HepG2 (cell line): ENCODE data around the gene DOCK4. TPM values are rescaled to one million over a fixed set of nuclear protein-coding genes. Genes with fewer than 3 reads are reported as not detected.
A peak's percentile ranks its signal among the peaks of the same experiment; 100 is the strongest.

Experiments
- AGO2 ChIP-seq: fragments of 200-400 bp; formaldehyde crosslinking; optimal IDR thresholded peaks from 2 replicates; pipeline ENCODE3; 2017; ENCODE audit warnings: mild to moderate bottlenecking, low read depth, low read length, moderate library complexity
- CC2D1A ChIP-seq: sonication (generic); formaldehyde crosslinking; IDR thresholded peaks from 2 replicates; pipeline ENCODE4 v1.8.1; 2023; ENCODE audit warnings: mild to moderate bottlenecking, missing genetic modification reagents
- CEBPG ChIP-seq: IDR thresholded peaks from 2 replicates; pipeline ENCODE4 v1.6.1; 2016
- DNMT3B ChIP-seq: conservative IDR thresholded peaks from 2 replicates; pipeline ENCODE4 v1.6.1; 2016; ENCODE audit warnings: missing biosample characterization, control low read depth
- FOXM1 ChIP-seq: sonication (generic); formaldehyde crosslinking; IDR thresholded peaks from 2 replicates; pipeline ENCODE4 v1.5.0; 2020; ENCODE audit warnings: missing genetic modification reagents
- IKZF1 ChIP-seq: fragments of 450-650 bp; IDR thresholded peaks from 2 replicates; pipeline ENCODE4 v1.7.1; 2016
- KLF16 ChIP-seq, 2 experiments: sonication (generic) in 1 of 2; formaldehyde crosslinking in 1 of 2; IDR thresholded peaks; 2 replicates each; pipeline versions ENCODE4 v1.6.1 to v1.8.0; 2016 to 2023; ENCODE audit warnings: missing genetic modification reagents in 2 of 2, missing compliant biosample characterization in 1 of 2
- MBNL3 ChIP-seq: fragments of 250-450 bp; sonication (Bioruptor Pico); conservative IDR thresholded peaks from 2 replicates; pipeline ENCODE4 v1.8.0; 2022; ENCODE audit warnings: mild to moderate bottlenecking, inconsistent platforms
- MYC ChIP-seq: sonication (generic); formaldehyde crosslinking; IDR thresholded peaks from 2 replicates; pipeline ENCODE4 v1.9.0; 2021; ENCODE audit warnings: missing genetic modification reagents, borderline replicate concordance
- PHB2 ChIP-seq: fragments of 450-650 bp; IDR thresholded peaks from 2 replicates; pipeline ENCODE4 v1.6.1; 2018; ENCODE audit not compliant: partially characterized antibody
- RXRB ChIP-seq: IDR thresholded peaks from 2 replicates; pipeline ENCODE4 v1.6.1; 2016; ENCODE audit warnings: borderline replicate concordance, missing genetic modification reagents, missing compliant biosample characterization
- SRF ChIP-seq: IDR thresholded peaks from 2 replicates; pipeline ENCODE4 v1.6.1; 2011; ENCODE audit warnings: mild to moderate bottlenecking, low read depth, low read length, moderate library complexity
- TARDBP ChIP-seq: sonication (generic); formaldehyde crosslinking; IDR thresholded peaks from 2 replicates; pipeline ENCODE4 v1.8.0; 2022; ENCODE audit warnings: mild to moderate bottlenecking, missing genetic modification reagents
- ZNF225 ChIP-seq: sonication (generic); formaldehyde crosslinking; IDR thresholded peaks from 2 replicates; pipeline ENCODE4 v1.4.0; 2020; ENCODE audit warnings: mild to moderate bottlenecking, missing genetic modification reagents
- ZNF33A ChIP-seq: sonication (generic); formaldehyde crosslinking; IDR thresholded peaks from 2 replicates; pipeline ENCODE4 v1.5.1; 2020; ENCODE audit warnings: missing genetic modification reagents, mild to moderate bottlenecking, moderate library complexity, borderline replicate concordance
- ZNF501 ChIP-seq: sonication (generic); formaldehyde crosslinking; IDR thresholded peaks from 2 replicates; pipeline ENCODE4 v1.5.1; 2020; ENCODE audit warnings: mild to moderate bottlenecking, moderate library complexity, missing genetic modification reagents
- ZNF562 ChIP-seq: sonication (generic); formaldehyde crosslinking; IDR thresholded peaks from 2 replicates; pipeline ENCODE4 v1.8.0; 2022; ENCODE audit warnings: missing genetic modification reagents, borderline replicate concordance
- ZNF672 ChIP-seq: sonication (generic); formaldehyde crosslinking; IDR thresholded peaks from 2 replicates; pipeline ENCODE4 v1.8.1; 2022; ENCODE audit warnings: missing genetic modification reagents
- ZNF674 ChIP-seq: sonication (generic); formaldehyde crosslinking; IDR thresholded peaks from 2 replicates; pipeline ENCODE4 v1.5.0; 2020; ENCODE audit warnings: low read depth, mild to moderate bottlenecking, missing genetic modification reagents
- ZNF713 ChIP-seq: sonication (generic); formaldehyde crosslinking; IDR thresholded peaks from 2 replicates; pipeline ENCODE4 v1.4.0; 2020; ENCODE audit warnings: mild to moderate bottlenecking, missing genetic modification reagents
- ZNF841 ChIP-seq: sonication (generic); formaldehyde crosslinking; IDR thresholded peaks from 2 replicates; pipeline ENCODE4 v1.8.1; 2023; ENCODE audit warnings: missing genetic modification reagents, borderline replicate concordance
- ZSCAN29 ChIP-seq: sonication (generic); formaldehyde crosslinking; conservative IDR thresholded peaks from 2 replicates; pipeline ENCODE4 v1.4.0; 2020; ENCODE audit warnings: mild to moderate bottlenecking, missing genetic modification reagents
- polyA plus RNA-seq, 8 experiments: library from polyadenylated mRNA; depleted of rRNA in 3 of 8; stranded (reverse) in 7 of 8; unstranded in 1 of 8; fragments of >200 nt; fragmentation: Illumina TruSeq in 4 of 8; extraction: Trizol in 4 of 8; gene quantifications; 2 replicates each; pipeline versions ENCODE4 v1.2.1 to v1.2.3, GENCODE V29; 2011 to 2016; ENCODE audit warnings: low read depth in 4 of 8, missing spikeins in 1 of 8, mixed read lengths in 1 of 8; ENCODE audit not compliant: insufficient read depth in 1 of 8
- total RNA-seq, 5 experiments: library from RNA; depleted of rRNA; stranded (reverse); fragments of >200 nt; fragmentation: Illumina TruSeq; extraction: Trizol; gene quantifications; 2 replicates each; pipeline ENCODE4 v1.2.3, GENCODE V29; 2016; ENCODE audit warnings: low read depth in 1 of 5
- TF ChIP-seq, protein P1 (sequence below): sonication (generic); formaldehyde crosslinking; IDR thresholded peaks from 2 replicates; pipeline ENCODE4 v1.8.1; 2022; ENCODE audit warnings: low read depth, mild to moderate bottlenecking, missing genetic modification reagents
- TF ChIP-seq, protein P2 (sequence below): sonication (generic); formaldehyde crosslinking; IDR thresholded peaks from 2 replicates; pipeline ENCODE4 v1.8.1; 2023; ENCODE audit warnings: mild to moderate bottlenecking, moderate library complexity, missing genetic modification reagents
- TF ChIP-seq, protein P3 (sequence below), 2 experiments: sonication (generic) in 1 of 2; formaldehyde crosslinking in 1 of 2; IDR thresholded peaks; 2 replicates each; pipeline versions ENCODE4 v1.5.1 to v1.6.1; 2011 to 2020; ENCODE audit warnings: borderline replicate concordance in 1 of 2, low read depth in 1 of 2, low read length in 1 of 2, mild to moderate bottlenecking in 1 of 2, missing genetic modification reagents in 1 of 2, moderate library complexity in 1 of 2

Gene DOCK4
- total and polyA plus RNA-seq, 2 of the 13 experiments (the other 11 are each of a cell fraction or from before 2014, with no cell fraction given) = 13.5 to 17.4 TPM

DNA sequence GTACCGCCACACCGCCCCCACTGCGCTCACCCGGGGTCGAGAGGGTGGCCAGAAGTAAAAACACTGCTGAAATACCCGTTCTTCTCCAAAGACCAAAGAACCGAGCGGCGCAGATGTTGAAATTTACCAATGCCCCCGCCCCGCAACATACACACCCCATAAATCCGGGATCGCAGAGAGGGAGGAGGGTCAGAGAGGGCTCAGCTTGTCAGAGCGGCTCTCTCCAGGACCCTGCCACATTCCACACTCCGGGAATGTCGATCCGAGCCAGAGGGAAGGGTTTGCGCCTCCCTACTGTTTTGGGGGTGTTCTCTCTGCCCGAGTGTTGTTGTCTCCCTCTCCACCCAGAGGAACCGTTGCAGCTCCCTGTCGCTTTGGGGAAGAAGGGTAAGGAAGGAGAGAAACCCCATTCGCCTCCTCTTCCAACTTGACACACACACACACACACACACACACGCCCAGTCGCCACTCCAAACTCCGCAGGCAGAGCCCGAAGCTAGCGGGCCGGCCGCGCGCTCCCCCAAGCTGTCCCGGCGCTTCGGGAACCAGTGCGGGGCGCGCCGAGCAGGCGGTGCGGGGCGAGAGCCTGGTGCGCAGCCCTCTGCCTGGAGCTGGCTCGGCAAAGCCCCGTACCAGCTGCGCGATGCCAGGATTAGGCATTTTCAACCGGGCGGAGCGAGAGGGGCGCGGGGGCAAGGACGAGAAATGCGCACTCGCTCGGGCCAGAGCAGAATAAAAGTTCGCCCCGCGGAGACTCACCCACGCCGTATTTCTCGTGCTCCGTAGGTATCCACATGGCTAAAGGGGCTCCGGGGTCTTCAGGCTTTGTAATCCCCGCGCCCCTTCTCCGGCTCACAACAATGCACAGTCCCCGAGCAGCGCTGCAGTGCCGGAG lies 609 bp downstream of the DOCK4 start (continued):
- TF ChIP-seq, protein P1, sequence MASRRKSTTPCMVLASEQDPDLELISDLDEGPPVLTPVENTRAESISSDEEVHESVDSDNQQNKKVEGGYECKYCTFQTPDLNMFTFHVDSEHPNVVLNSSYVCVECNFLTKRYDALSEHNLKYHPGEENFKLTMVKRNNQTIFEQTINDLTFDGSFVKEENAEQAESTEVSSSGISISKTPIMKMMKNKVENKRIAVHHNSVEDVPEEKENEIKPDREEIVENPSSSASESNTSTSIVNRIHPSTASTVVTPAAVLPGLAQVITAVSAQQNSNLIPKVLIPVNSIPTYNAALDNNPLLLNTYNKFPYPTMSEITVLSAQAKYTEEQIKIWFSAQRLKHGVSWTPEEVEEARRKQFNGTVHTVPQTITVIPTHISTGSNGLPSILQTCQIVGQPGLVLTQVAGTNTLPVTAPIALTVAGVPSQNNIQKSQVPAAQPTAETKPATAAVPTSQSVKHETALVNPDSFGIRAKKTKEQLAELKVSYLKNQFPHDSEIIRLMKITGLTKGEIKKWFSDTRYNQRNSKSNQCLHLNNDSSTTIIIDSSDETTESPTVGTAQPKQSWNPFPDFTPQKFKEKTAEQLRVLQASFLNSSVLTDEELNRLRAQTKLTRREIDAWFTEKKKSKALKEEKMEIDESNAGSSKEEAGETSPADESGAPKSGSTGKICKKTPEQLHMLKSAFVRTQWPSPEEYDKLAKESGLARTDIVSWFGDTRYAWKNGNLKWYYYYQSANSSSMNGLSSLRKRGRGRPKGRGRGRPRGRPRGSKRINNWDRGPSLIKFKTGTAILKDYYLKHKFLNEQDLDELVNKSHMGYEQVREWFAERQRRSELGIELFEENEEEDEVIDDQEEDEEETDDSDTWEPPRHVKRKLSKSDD = no peak
- TF ChIP-seq, protein P2, sequence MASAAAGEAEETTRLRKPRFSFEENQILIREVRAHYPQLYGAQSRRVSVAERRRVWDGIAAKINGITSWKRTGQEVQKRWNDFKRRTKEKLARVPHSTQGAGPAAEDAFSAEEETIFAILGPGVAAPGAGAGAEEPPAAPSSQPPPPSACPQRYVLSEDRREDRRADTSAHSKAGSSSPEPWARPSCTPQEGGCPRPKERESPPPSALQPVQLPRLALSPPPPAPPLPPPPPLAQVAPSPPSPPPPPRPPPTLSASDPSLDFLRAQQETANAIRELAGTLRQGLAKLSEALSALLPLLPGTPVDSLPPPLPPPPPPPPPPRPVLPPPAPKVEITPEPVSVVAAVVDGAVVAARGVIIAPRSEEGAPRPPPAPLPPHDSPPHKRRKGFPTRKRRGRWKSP (CRISPR knock-in tag) = no peak
- no peak for TF ChIP-seq ZNF672 (CRISPR knock-in tag)
- TF ChIP-seq, protein P3, sequence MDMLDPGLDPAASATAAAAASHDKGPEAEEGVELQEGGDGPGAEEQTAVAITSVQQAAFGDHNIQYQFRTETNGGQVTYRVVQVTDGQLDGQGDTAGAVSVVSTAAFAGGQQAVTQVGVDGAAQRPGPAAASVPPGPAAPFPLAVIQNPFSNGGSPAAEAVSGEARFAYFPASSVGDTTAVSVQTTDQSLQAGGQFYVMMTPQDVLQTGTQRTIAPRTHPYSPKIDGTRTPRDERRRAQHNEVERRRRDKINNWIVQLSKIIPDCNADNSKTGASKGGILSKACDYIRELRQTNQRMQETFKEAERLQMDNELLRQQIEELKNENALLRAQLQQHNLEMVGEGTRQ (IDR thresholded peaks at IDR 0.05; ENCODE audit: low read depth, low read length) = no peak
- TF ChIP-seq, protein P3 (CRISPR knock-in tag; IDR thresholded peaks at IDR 0.05; ENCODE audit: borderline replicate concordance) = no peak
- TF ChIP-seq ZNF225 (CRISPR knock-in tag) = no peak; the same call in 1 of the 2 replicates
- TF ChIP-seq KLF16 (CRISPR knock-in tag; IDR thresholded peaks at IDR 0.05) = no peak
- TF ChIP-seq MYC (CRISPR knock-in tag) = peak; percentile 30
- TF ChIP-seq ZNF841 = no peak
- no peak; the same call in none of the 2 replicates for TF ChIP-seq ZSCAN29 (CRISPR knock-in tag)
- TF ChIP-seq CEBPG = 0 out of 2 replicates have a peak, but pooled peaks have one; percentile 8
- no peak for TF ChIP-seq RXRB (CRISPR knock-in tag)
- no peak for TF ChIP-seq CC2D1A (CRISPR knock-in tag)
- no peak for TF ChIP-seq ZNF562 (CRISPR knock-in tag)
- TF ChIP-seq PHB2 = no peak
- no peak for TF ChIP-seq IKZF1
- TF ChIP-seq TARDBP (CRISPR knock-in tag) = no peak
- TF ChIP-seq ZNF713 (CRISPR knock-in tag) = no peak
- TF ChIP-seq AGO2 = peak; percentile 47
- 0 out of 2 replicates have a peak, but pooled peaks have one; percentile 34 for TF ChIP-seq DNMT3B (CRISPR knock-in tag)
- TF ChIP-seq ZNF501 (CRISPR knock-in tag) = 0 out of 2 replicates have a peak, but pooled peaks have one; percentile 61
- TF ChIP-seq ZNF674 = no peak
- no peak for TF ChIP-seq MBNL3 (CRISPR knock-in tag)
- no peak for TF ChIP-seq ZNF33A
- TF ChIP-seq SRF = no peak
- TF ChIP-seq FOXM1 = no peak
